Hypothalamus (tissue), 51 donors: ENCODE data around the gene PEAR1.

ENCODE experiments used
- DNase-seq, 51 donors: peaks; one replicate each; lab custom pipeline; 2025; lab: John Stamatoyannopoulos, UW

The PEAR1 gene

GRCh38 chr1:156931211-156931952 lies 37.9 kb downstream of the PEAR1 start:
- peak in 2 of 51 donors; percentile 9 to 12 for DNase-seq

- no peak for DNase-seq
Observed at GRCh38 chr1:156931974-156932710, 38.6 kb downstream of the PEAR1 start.

GRCh38 chr1:156933136-156933535 lies 39.6 kb downstream of the PEAR1 start:
- no peak for DNase-seq

GRCh38 chr1:156935505-156936128 lies 42.1 kb downstream of the PEAR1 start:
- DNase-seq: no peak

GRCh38 chr1:156936191-156936590 lies 42.7 kb downstream of the PEAR1 start:
- DNase-seq: no peak

GRCh38 chr1:156936721-156937220 lies 43.3 kb downstream of the PEAR1 start:
- no peak for DNase-seq

GRCh38 chr1:156937883-156938282 lies 44.4 kb downstream of the PEAR1 start:
- no peak for DNase-seq

- DNase-seq: no peak
Observed at GRCh38 chr1:156938813-156939212, 45.3 kb downstream of the PEAR1 start.

GRCh38 chr1:156939786-156940334 lies 46.3 kb downstream of the PEAR1 start:
- no peak for DNase-seq

GRCh38 chr1:156941675-156942074 lies 48.2 kb downstream of the PEAR1 start:
- DNase-seq: no peak

- peak in 2 of 51 donors; percentile 31 to 36 for DNase-seq
Observed at GRCh38 chr1:156942176-156942575, 48.7 kb downstream of the PEAR1 start.

- no peak for DNase-seq
Observed at GRCh38 chr1:156942576-156942975, 49.1 kb downstream of the PEAR1 start.

- no peak for DNase-seq
Observed at GRCh38 chr1:156943756-156944155, 50.2 kb downstream of the PEAR1 start.

- no peak for DNase-seq
Observed at GRCh38 chr1:156944268-156944667, 50.8 kb downstream of the PEAR1 start.

- DNase-seq: no peak
Observed at GRCh38 chr1:156944848-156945247, 51.3 kb downstream of the PEAR1 start.

- DNase-seq: peak in 1 of 51 donors; percentile 42
Observed at GRCh38 chr1:156945881-156946661, 52.6 kb downstream of the PEAR1 start.

- DNase-seq: no peak
Observed at GRCh38 chr1:156947127-156947526, 53.6 kb downstream of the PEAR1 start.

GRCh38 chr1:156947818-156948525 lies 54.5 kb downstream of the PEAR1 start:
- DNase-seq: no peak

- DNase-seq: no peak
Observed at GRCh38 chr1:156948708-156949107, 55.2 kb downstream of the PEAR1 start.

GRCh38 chr1:156949127-156949526 lies 55.6 kb downstream of the PEAR1 start:
- DNase-seq: no peak
